HG03060 (cell line): ENCODE data around the gene FBXO28.

Experiments used
- ATAC-seq: cut with Tn5 transposase; IDR thresholded peaks from one replicate; pipeline ENCODE4 v1.9.1; 2021; ENCODE audit warnings: low read depth, moderate number of reproducible peaks; ENCODE audit not compliant: unreplicated experiment

Gene FBXO28

GRCh38 chr1:224092601-224093000 is 21.3 kb upstream of the FBXO28 start:
- ATAC-seq = no peak

GRCh38 chr1:224095339-224095738 is 18.6 kb upstream of the FBXO28 start:
- ATAC-seq = no peak

- ATAC-seq = no peak
Measured at GRCh38 chr1:224095867-224096266, 18.0 kb upstream of the FBXO28 start.

GRCh38 chr1:224096773-224097172 is 17.1 kb upstream of the FBXO28 start:
- ATAC-seq = no peak

GRCh38 chr1:224098007-224098406 is 15.9 kb upstream of the FBXO28 start:
- no peak for ATAC-seq

GRCh38 chr1:224106568-224107281 is 7.2 kb upstream of the FBXO28 start:
- ATAC-seq = peak; percentile 86

- ATAC-seq = no peak
Measured at GRCh38 chr1:224107282-224107625, 6.7 kb upstream of the FBXO28 start.

- ATAC-seq = no peak
Measured at GRCh38 chr1:224108991-224109390, 4.9 kb upstream of the FBXO28 start.

- ATAC-seq = no peak
Measured at GRCh38 chr1:224109981-224110380, 3.9 kb upstream of the FBXO28 start.

- ATAC-seq = no peak
Measured at GRCh38 chr1:224113005-224113404, 906 bp upstream of the FBXO28 start.

GRCh38 chr1:224113545-224113917 is 380 bp upstream of the FBXO28 start:
- ATAC-seq = no peak

GRCh38 chr1:224114787-224115175 is 870 bp downstream of the FBXO28 start:
- no peak for ATAC-seq

- peak; percentile 44 for ATAC-seq
Measured at GRCh38 chr1:224116131-224116530, 2.2 kb downstream of the FBXO28 start.

GRCh38 chr1:224118688-224119087 is 4.8 kb downstream of the FBXO28 start:
- no peak for ATAC-seq

- no peak for ATAC-seq
Measured at GRCh38 chr1:224123136-224123535, 9.2 kb downstream of the FBXO28 start.

GRCh38 chr1:224124220-224124619 is 10.3 kb downstream of the FBXO28 start:
- no peak for ATAC-seq

GRCh38 chr1:224127925-224128819 is 14.3 kb downstream of the FBXO28 start:
- no peak for ATAC-seq

- ATAC-seq = no peak
Measured at GRCh38 chr1:224131253-224131652, 17.3 kb downstream of the FBXO28 start.

GRCh38 chr1:224132901-224133300 is 19.0 kb downstream of the FBXO28 start:
- no peak for ATAC-seq

GRCh38 chr1:224133741-224134299 is 19.9 kb downstream of the FBXO28 start:
- no peak for ATAC-seq

- ATAC-seq = no peak
Measured at GRCh38 chr1:224137518-224137917, 23.6 kb downstream of the FBXO28 start.

- ATAC-seq = no peak
Measured at GRCh38 chr1:224138198-224138597, 24.3 kb downstream of the FBXO28 start.
